HEK293T (cell line): ENCODE measurements around the gene BIVM.

Source experiments
- BHLHE40 ChIP-seq: fragments of 450-650 bp; IDR thresholded peaks from 2 replicates; pipeline ENCODE4 v1.6.1; 2016; ENCODE audit warnings: mild to moderate bottlenecking, moderate library complexity, borderline replicate concordance
- HDGF ChIP-seq: fragments of 450-650 bp; IDR thresholded peaks from 2 replicates; pipeline ENCODE4 v1.6.1; 2017; ENCODE audit warnings: antibody characterized with exemption, borderline replicate concordance
- SP1 ChIP-seq: fragments of 450-650 bp; IDR thresholded peaks from 2 replicates; pipeline ENCODE4 v1.6.1; 2017
- SUZ12 ChIP-seq: fragments of 450-650 bp; IDR thresholded peaks from 2 replicates; pipeline ENCODE4 v1.6.1; 2016; ENCODE audit warnings: mild to moderate bottlenecking
- TARDBP ChIP-seq: fragments of 450-650 bp; IDR thresholded peaks from 2 replicates; pipeline ENCODE4 v1.6.1; 2016

- TF ChIP-seq SP1 (no peak), HDGF (no peak), SUZ12 (no peak), BHLHE40 (no peak), TARDBP (no peak)
Observed at GRCh38 chr13:102878481-102878880, 79.6 kb downstream of the BIVM start.
